HG02759 (cell line): ENCODE results near the gene NFKBIA.
"Not testable (repeated sequence)": the region's sequence is repeated elsewhere in the genome, so short reads cannot be mapped to it uniquely, and the experiment has no call there.

Source experiments
- ATAC-seq: cut with Tn5 transposase; IDR thresholded peaks from one replicate; pipeline ENCODE4 v1.9.1; 2021; ENCODE audit warnings: mild to moderate bottlenecking, moderate library complexity; ENCODE audit not compliant: unreplicated experiment

Gene NFKBIA

DNA sequence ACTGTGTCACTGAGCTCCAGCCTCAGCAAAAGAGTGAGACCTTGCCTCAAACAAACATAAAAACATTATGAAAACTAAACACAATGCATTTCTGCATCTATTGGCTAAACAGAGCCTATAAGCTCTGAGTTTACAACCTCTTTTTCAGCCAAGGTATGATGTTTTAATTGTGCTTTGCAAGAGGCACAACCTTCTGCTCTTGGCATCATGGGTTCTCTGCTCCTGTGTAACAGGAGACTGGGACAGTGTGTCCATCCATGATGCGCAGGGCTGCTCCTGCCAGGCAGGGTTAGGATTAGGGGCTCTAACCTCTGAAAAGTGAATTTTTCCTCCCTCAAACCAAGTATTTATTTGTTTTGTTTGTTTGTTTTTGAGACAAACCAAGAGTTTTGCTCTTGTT, 5.0 kb upstream of the NFKBIA start:
- ATAC-seq, result no peak

DNA sequence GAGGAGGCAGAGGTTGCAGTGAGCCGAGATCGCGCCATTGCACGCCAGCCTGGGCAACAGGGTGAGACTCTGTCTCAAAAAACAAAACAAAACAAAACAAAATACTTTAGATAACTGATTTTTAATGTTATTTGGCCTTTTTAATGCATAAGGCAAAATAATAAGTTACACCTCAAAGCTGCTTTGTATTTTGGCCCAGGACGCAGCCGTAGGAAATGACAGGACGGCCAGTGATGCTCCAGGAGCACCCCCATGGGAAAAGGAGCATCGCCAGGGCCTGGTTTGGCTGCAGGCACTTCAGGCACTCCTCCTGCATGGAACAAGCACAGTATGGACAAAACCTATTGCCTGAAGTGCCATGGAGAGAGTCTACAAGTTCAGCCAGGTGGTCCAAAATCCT, 3.5 kb upstream of the NFKBIA start:
- no peak for ATAC-seq

DNA sequence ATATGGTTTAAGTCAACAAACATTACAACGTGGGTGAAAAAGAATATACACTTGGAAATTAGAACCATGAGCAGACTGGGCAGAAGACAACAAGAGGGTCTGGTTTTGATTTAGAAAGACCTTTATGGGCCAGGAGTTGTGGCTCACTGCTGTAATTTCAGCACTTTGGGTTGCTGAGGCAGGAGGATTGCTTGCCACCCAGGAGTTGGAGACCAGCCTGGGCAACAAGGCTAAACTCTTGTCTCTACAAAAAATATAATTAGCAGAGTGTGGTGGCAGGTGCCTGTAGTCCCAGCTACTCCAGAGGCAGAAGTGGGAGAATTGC, 2.7 kb upstream of the NFKBIA start:
- no peak for ATAC-seq

GRCh38 chr14:35406506-35407305, 2.2 kb upstream of the NFKBIA start:
- ATAC-seq, result no peak

- no peak for ATAC-seq
Observed at GRCh38 chr14:35406090-35406489, 1.5 kb upstream of the NFKBIA start.

DNA sequence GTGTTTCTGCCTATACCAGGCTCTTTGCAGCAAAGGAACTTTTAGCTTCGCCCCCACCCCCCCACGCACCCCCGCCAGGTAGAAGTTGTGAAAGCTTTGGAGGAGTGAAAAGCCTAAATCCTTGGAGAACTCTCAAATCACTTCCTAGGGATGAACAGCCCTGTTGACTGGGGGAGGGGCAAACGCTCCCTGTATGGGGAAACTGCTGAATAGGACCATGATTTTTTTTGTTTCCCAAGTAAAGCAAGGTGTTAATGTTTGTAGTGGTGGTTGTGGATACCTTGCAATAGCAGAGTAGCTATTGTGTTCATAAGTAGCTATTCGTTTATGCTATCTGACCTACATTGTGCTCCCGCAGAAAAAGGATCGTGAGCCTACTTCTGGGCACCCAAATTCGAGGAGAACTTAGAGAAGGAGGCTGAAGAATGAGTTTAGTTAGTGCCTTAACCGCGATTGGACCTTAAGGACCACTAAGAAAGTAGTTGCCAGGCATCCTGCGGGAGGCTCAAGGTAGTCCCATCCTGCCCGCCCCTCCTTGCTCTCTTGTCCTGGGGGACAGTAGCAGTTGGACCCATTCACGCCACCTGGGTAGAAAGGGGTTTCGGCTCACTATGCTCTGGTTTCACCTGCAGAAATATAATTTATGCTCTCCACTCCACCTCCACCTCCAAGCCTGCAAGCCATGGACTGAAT, 901 bp upstream of the NFKBIA start:
- ATAC-seq, result no peak

DNA sequence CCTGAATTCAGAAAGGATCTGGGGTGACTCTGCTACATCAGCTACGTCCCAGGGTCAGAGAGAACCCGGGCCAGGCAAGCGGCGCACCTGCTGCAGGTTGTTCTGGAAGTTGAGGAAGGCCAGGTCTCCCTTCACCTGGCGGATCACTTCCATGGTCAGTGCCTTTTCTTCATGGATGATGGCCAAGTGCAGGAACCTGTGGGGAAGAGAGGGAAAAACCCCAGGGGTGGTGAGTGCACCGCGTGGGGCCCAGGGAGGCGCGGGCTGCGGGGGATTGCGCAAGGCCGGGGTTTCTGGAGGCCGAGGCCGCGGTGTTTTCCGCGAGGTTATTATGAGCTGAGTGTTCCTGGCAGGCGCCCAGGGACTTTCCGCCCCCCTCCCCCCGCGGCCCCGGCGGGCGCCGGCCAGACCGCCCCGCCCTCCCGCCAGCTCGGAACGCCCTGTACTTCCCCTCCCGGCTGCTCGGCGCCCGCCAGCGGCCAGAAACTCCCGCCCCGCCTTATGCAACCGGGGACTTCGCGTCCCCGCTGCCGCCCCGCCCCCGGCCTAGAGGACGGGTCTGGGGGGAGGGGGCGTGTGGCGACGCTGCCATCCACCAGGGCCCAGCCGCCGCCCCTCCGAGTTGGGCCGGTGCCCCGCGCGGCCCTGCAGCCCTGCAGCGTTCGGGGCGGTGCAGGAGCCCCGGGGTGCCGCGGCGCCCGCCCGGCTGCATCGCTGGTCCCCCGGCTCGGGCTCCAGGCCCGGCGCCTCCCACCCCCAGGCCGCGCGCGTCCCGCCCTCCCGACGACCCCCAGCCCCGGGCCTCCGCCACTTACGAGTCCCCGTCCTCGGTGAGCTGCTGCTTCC, 723 bp downstream of the NFKBIA start:
- ATAC-seq, result peak; percentile 52

GRCh38 chr14:35403114-35403602, 1.4 kb downstream of the NFKBIA start:
- no peak for ATAC-seq

GRCh38 chr14:35402323-35403113, 2.0 kb downstream of the NFKBIA start:
- ATAC-seq, result no peak

DNA sequence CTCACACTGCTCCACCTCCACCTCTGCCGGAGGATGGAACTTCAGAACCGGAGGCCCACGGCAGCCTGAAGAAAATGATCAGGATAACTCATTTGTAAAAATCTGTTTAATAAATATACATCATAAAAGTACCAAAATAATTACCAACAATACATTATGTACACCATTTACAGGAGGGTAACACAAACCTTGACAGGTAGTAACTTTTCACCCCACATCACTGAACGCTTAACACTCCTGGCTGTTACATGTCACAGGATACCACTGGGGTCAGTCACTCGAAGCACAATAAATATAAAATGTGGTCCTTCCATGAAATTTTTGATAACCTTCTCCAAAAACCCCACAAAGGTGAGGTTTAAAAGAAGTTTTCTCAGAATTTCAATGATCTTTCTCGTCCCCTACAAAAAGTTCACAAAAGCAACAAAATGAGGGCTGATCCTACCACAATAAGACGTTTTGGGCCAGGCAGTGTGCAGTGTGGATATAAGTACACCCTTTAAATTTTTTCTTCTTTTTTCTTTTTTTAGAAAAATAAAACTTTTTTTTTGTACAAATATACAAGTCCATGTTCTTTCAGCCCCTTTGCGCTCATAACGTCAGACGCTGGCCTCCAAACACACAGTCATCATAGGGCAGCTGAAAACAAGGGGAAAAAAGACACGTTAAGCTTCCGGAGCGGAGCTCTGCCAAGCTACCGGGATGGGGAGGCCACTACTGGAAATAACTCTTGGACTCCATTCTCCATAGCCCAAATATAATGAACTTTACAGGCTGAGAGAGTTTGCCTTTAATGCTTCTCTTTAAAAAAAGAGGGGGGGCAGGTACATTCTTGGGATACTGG, 2.9 kb downstream of the NFKBIA start:
- ATAC-seq, result no peak

GRCh38 chr14:35400648-35401421, 3.7 kb downstream of the NFKBIA start:
- ATAC-seq, result no peak

- no peak for ATAC-seq
Observed at GRCh38 chr14:35399083-35399937, 5.2 kb downstream of the NFKBIA start.

DNA sequence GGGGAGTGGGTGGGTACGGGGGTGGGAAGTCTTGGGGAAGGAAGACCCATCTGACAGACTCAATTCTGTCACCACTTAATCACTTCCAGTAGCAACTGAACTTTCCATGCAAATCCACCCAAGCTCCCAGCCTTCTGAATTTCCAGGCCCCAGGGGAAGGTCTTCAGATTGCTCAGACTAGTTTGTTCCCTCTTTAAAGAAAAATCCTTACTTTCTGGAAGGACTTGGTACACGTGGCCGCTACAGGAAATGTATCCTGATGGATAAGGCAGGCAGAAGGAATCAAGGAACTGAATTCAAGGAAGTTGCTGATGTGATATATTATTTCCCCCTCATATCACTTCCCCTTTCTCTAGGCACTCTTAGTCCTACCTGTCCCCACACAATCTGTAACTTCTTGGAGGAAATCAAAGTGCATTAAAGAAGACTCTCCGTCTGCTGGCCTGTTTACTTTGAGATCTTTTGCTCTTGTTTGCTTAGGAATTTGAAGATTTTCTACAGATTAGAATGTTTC, 6.4 kb downstream of the NFKBIA start:
- ATAC-seq, result no peak

GRCh38 chr14:35396610-35397009, 7.9 kb downstream of the NFKBIA start:
- not testable (repeated sequence) for ATAC-seq

DNA sequence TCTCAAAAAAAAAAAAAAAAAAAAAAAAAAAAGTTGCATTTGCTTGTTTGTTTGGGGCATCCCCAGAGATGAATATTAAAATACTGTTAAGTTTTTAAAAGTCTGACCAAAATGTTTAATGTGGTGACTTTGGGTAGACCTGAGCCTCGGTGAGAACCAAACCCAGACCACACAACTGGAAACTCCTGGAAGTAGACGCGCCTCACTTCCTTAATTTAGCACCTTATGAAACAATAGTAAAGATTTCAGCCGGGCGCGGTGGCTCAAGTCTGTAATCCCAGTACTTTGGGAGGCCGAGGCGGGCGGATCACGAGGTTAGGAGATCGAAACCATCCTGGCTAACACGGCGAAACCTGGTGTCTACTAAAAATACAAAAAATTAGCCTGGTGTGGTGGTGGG, 9.3 kb downstream of the NFKBIA start:
- ATAC-seq, result no peak

GRCh38 chr14:35394326-35395013, 10.1 kb downstream of the NFKBIA start:
- ATAC-seq, result no peak

DNA sequence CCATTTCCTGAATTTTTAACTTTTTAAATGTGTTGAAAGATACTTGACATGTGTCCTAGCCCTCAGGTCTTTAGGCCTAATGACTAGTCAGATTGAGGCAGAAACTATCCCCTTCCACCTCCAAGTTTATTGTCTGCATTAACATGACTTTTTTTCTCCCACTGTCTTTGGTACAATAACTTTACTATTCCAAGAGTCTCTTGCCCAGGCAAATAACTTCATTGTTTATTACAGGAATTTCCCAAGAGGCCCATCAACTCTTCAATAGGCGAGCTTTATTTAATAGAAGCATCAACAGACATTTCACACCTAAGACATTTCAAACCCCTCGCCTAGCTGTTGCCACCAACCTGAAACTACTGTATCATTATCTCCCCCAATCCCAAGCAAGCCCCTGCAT, 10.7 kb downstream of the NFKBIA start:
- no peak for ATAC-seq
